Muscle layer of colon (tissue), 2 donors: Measurements from ENCODE around the gene MAP6.
"Not testable (repeated sequence)": the region's sequence is repeated elsewhere in the genome, so short reads cannot be mapped to it uniquely, and the experiment has no call there.

Source experiments
- H3K27ac ChIP-seq: one replicate; pipeline ENCODE4 v1.7.0; 2013; ENCODE audit warnings: low read depth, mild to moderate bottlenecking, low read length, moderate library complexity
- H3K27me3 ChIP-seq, 2 donors: one replicate each; pipeline ENCODE4 v1.7.0; 2013; ENCODE audit warnings: low read length in 2 of 2, mild to moderate bottlenecking in 2 of 2; ENCODE audit not compliant: insufficient read depth in 2 of 2, control insufficient read depth in 1 of 2
- H3K36me3 ChIP-seq: one replicate; pipeline ENCODE4 v1.7.0; 2013; ENCODE audit warnings: mild to moderate bottlenecking, low read length; ENCODE audit not compliant: insufficient read depth
- H3K4me1 ChIP-seq: one replicate; pipeline ENCODE4 v1.7.0; 2013; ENCODE audit warnings: mild to moderate bottlenecking, low read length; ENCODE audit not compliant: insufficient read depth
- H3K4me3 ChIP-seq, 2 donors: one replicate each; pipeline ENCODE4 v1.7.0; 2013; ENCODE audit warnings: low read length in 2 of 2, low read depth in 1 of 2, mild to moderate bottlenecking in 1 of 2, moderate library complexity in 1 of 2
- H3K9ac ChIP-seq: one replicate; pipeline ENCODE4 v1.7.0; 2013; ENCODE audit warnings: low read length
- H3K9me3 ChIP-seq: one replicate; pipeline ENCODE4 v1.7.0; 2013; ENCODE audit warnings: mild to moderate bottlenecking, low read length
- donor health status: abdominal sarcoma.
- donor health status: Adenocarcinoma of cecum.

The MAP6 gene

GRCh38 chr11:75586395-75586794 is 82.4 kb downstream of the MAP6 start:
- H3K27me3 ChIP-seq = no peaks in the 10 kb centered on the region
- no peak overlapping the region for H3K27ac ChIP-seq
- no peak overlapping the region for H3K4me3 ChIP-seq
- H3K4me1 ChIP-seq = peaks cover 12% of the 10 kb centered on the region
- H3K9ac ChIP-seq = no peak overlapping the region
- H3K36me3 ChIP-seq = no peaks in the 10 kb centered on the region
- no peaks in the 10 kb centered on the region for H3K9me3 ChIP-seq

GRCh38 chr11:75585293-75585670 is 83.6 kb downstream of the MAP6 start:
- Histone ChIP-seq H3K36me3 (no peaks in the 10 kb centered on the region), H3K4me1 (peaks cover 12% of the 10 kb centered on the region), H3K27ac (no peak overlapping the region), H3K27me3 (no peaks in the 10 kb centered on the region), H3K9me3 (no peaks in the 10 kb centered on the region), H3K4me3 (no peak overlapping the region), H3K9ac (no peak overlapping the region)

DNA sequence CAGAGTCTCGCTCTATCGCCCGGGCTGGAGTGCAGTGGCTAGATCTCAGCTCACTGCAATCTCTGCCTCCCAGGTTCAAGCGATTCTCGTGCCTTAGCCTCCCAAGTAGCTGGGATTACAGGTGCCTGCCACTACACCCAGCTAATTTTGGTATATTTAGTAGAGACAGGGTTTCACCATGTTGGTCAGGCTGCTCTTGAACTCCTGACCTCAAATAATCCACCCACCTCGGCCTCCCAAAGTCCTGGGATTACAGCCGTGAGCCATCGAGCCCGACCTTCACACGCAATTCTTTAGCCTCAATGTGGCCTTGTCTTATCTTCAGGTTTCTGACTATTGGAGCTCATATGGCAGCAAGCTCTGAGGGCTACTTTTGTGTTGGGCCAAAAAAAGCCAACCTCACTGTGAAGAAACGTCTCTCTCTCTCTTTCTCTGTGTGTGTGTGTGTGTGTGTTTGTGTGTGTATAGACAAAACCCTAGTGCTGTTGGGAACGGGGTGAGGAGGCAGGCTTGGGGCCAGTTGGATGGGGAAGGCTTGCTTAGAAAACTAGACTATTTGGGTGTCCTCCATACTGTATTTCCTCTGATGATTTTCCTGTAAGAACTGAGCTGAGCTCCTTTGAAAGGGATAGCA is 84.1 kb downstream of the MAP6 start:
- H3K36me3 ChIP-seq, H3K9me3 ChIP-seq, H3K4me3 ChIP-seq, H3K27me3 ChIP-seq, H3K9ac ChIP-seq: not testable (repeated sequence)
- Histone ChIP-seq H3K4me1 (peaks cover 12% of the 10 kb centered on the region), H3K27ac (peak overlapping the region; percentile 83)

DNA sequence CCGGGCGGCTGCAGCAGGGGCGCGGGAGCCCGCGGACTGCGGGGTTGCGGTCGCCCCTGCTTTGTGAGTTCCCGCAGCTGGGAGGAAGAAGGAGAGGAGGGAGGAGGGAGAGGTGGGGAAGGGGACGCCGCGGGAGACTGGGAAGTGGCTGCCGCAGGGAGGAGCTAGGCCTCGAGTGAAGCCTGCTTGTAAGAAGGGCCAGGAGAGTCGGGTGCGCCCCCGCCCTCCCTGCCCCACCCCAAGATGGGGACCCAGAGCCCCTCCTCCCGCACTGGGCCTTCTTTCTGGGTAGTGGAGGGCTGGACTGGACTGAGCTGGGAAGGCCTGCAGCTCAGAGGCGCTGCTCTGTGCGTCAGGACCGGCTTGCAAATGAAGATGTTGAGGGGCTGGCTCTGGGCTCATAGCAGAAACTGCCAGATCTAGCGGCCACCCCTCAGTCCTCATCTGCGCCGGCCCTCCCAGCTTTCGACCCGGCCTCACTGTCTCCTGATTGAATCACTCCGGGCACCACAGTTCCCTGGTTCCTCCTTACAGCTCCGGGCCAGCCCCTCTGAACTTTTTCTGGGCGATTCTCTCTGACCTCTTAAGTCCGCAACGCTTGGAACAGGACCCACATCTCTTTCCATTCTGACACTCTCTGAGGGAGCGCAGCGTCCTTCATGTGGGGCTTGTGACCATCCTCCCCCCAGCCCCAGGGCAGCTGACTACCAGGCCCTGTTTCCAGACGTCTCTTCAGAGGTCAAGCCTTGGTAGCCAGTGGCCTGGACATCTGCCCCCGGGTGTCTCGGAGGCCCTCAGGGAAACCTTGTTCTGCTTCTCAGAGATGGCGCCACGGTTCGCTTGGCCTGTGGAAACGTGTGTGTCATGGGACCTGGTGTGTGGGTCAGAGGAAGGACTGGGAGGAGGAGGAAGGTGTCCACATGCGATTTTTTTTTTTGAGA is 84.8 kb downstream of the MAP6 start:
- no peaks in the 10 kb centered on the region for H3K27me3 ChIP-seq
- peak overlapping the region; percentile 83 for H3K27ac ChIP-seq
- no peaks in the 10 kb centered on the region for H3K9me3 ChIP-seq
- peaks cover 12% of the 10 kb centered on the region for H3K4me1 ChIP-seq
- H3K9ac ChIP-seq = peak overlapping the region; percentile 85
- H3K36me3 ChIP-seq = no peaks in the 10 kb centered on the region
- peak overlapping the region; percentile 84 to 90 for H3K4me3 ChIP-seq

GRCh38 chr11:75582895-75583717 is 85.7 kb downstream of the MAP6 start:
- H3K27ac ChIP-seq = peak overlapping the region; percentile 83
- H3K9me3 ChIP-seq = no peaks in the 10 kb centered on the region
- peak overlapping the region; percentile 84 to 90 for H3K4me3 ChIP-seq
- no peaks in the 10 kb centered on the region for H3K36me3 ChIP-seq
- H3K9ac ChIP-seq = peak overlapping the region; percentile 85
- H3K4me1 ChIP-seq = peaks cover 12% of the 10 kb centered on the region
- no peaks in the 10 kb centered on the region for H3K27me3 ChIP-seq

GRCh38 chr11:75582506-75582894 is 86.3 kb downstream of the MAP6 start:
- peaks cover 12% of the 10 kb centered on the region for H3K4me1 ChIP-seq

GRCh38 chr11:75579841-75580240 is 89.0 kb downstream of the MAP6 start:
- Histone ChIP-seq H3K27ac (no peak overlapping the region), H3K4me3 (no peak overlapping the region), H3K9me3 (no peaks in the 10 kb centered on the region), H3K36me3 (no peaks in the 10 kb centered on the region), H3K4me1 (peaks cover 9% of the 10 kb centered on the region), H3K9ac (no peak overlapping the region), H3K27me3 (no peaks in the 10 kb centered on the region)

More at GRCh38 chr11:75582506-75582894, 86.3 kb downstream of the MAP6 start:
- Histone ChIP-seq H3K27ac (no peak overlapping the region), H3K27me3 (no peaks in the 10 kb centered on the region), H3K9me3 (no peaks in the 10 kb centered on the region), H3K9ac (peak overlapping the region; percentile 85), H3K4me3 (peak overlapping the region in 1 of 2 donors; percentile 84), H3K36me3 (no peaks in the 10 kb centered on the region)

DNA sequence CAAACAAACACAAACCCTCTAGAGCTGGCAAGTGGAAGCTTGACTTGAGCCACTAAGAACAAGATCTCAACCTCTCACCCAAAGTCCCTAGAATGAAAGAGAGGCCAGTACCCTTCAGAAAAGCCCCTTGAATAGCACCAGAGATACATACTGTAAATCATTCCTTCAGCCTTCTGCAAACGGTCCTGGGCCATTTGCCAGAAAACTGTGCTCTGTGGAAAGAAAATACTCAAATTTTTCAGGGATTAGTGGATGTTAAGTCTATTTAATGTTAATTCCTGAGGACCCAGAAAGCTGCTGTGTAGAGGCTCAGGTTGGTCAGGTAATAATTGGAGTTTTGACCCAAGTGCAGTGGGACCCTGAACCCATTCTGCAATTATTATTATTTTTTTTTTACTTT is 89.9 kb downstream of the MAP6 start:
- H3K4me1 ChIP-seq = no peaks in the 10 kb centered on the region
- no peaks in the 10 kb centered on the region for H3K27me3 ChIP-seq
- H3K9ac ChIP-seq = no peak overlapping the region
- no peaks in the 10 kb centered on the region for H3K9me3 ChIP-seq
- no peak overlapping the region for H3K27ac ChIP-seq
- H3K4me3 ChIP-seq = no peak overlapping the region
- peaks cover 6% of the 10 kb centered on the region for H3K36me3 ChIP-seq

DNA sequence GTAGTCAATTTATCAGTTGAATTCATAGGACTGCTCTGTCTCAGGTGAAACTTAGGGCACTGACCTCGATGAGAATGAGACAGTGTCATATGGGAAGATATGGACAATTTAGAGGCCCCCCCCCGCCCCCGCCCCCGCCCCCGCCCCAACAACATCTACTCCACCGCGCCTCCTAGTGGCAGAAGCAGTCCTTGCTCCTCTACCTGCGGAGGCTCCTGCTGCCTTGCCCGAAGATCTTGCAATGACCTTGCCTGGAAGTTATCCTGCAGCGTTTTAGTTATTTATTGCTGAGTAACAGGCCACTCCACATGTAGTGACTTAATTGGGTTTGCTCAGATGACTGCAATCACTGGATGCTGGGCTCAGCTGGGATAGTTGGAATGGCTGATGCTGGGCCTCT is 91.6 kb downstream of the MAP6 start:
- Histone ChIP-seq H3K27ac (no peak overlapping the region), H3K9me3 (no peaks in the 10 kb centered on the region), H3K36me3 (peaks cover 23% of the 10 kb centered on the region), H3K9ac (no peak overlapping the region), H3K27me3 (no peaks in the 10 kb centered on the region), H3K4me1 (no peaks in the 10 kb centered on the region), H3K4me3 (no peak overlapping the region)

DNA sequence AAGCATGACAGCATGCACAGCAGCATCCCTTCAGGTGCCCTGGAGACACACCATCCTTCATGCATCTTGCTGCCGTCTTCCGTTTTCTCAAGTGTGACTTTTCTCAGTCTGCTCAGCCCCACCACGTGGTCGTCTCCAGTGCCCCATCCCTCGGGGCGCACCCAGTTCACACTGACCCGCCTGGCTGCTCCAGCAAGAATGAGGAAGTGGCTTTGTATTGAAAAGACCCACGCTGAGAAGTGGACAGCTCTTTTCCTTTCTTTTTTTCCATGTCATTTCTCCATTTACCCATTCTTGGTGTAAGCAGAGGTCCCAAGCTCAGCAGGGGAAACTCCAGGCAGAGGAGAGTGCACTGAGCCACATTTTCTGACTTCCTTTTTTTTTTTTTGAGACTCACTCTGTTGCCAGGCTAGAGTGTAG is 92.3 kb downstream of the MAP6 start:
- H3K4me1 ChIP-seq = no peaks in the 10 kb centered on the region
- H3K36me3 ChIP-seq = peaks cover 30% of the 10 kb centered on the region
- no peaks in the 10 kb centered on the region for H3K9me3 ChIP-seq
- H3K4me3 ChIP-seq = no peak overlapping the region
- H3K27me3 ChIP-seq = no peaks in the 10 kb centered on the region
- H3K9ac ChIP-seq = no peak overlapping the region
- no peak overlapping the region for H3K27ac ChIP-seq

DNA sequence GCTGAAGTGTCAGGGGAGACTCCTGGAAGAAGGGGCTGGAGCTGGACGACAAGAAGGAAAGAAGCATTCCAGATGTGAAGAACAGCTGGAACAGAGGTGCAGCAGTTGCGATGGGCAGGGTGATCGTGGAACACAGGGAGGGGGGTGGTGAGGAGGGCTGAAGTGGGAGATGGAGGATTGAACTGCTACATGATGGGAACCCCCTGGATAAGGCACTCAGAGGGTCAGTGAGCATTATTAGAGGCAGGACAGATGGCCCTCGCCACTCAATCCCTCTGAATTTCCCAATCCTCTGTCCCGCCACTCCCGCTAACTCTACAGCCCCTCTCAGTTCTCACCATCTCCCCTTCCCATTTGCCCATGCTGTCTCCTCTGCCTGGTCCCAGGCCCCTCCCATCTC is 92.8 kb downstream of the MAP6 start:
- H3K4me3 ChIP-seq = no peak overlapping the region
- peaks cover 35% of the 10 kb centered on the region for H3K36me3 ChIP-seq
- no peak overlapping the region for H3K9ac ChIP-seq
- H3K27ac ChIP-seq = no peak overlapping the region
- H3K4me1 ChIP-seq = no peaks in the 10 kb centered on the region
- no peaks in the 10 kb centered on the region for H3K9me3 ChIP-seq
- H3K27me3 ChIP-seq = no peaks in the 10 kb centered on the region
